Effector CD4-positive, alpha-beta T cell (primary cell): ENCODE results near the gene DFFA.
"Not testable (repeated sequence)": the region's sequence is repeated elsewhere in the genome, so short reads cannot be mapped to it uniquely, and the experiment has no call there.

ENCODE experiments used
- DNase-seq: peaks from one replicate; pipeline ENCODE4 v3.0.0-alpha.2; 2020
- total RNA-seq: gene quantifications from one replicate; lab custom pipeline; 2026; lab: John Stamatoyannopoulos, UW

Gene DFFA
- total RNA-seq = 53.7 reads per million, percentile 70 among the genes with 10 or more reads in this experiment

DNA sequence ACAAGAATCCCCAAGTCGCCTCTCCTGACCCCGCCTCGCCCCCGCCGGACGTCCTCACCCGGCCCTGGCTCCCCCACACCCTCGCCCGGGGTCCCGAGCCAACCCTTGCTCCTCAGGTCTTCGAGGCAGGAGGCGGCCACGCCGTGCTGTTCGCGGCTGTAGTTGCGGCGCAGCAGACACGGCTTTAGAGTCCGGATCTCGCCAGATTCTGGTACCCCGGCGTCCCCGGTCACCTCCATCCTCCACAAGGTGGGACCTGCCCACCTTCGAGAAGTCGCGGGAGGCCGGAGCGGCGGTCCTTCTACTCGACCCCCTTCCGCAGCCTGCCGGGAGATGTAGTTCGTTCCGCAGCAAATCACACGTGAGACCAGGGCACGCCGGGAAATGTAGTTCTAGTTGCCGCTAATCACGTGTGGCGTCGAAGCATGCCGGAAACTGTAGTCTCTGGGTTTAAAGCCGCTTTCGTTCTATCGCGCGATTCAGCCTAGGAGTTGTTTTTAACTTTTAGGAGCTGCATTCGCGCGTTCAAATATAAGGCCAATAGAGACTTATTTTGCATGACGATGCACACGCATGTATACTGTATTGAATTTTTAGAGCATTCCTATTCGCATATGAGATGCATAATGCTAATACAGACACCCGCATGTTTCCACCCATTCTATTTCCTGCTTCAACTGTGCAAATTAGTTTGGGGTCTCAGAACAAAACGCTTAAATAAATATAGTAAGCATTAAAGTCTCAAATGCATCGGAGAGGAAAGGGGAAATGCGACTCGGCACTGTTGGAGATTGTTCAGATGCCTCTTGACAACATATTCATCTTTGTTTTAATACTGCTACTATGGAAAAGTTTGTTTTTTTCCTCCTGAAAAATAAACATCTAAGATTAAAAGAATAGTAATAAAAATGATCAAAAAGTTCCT lies at the start of gene DFFA:
Gene DFFA, minus strand, starts transcription at position 310 of the 925 bp plus-strand sequence. Its CDS starts 71 bp downstream, at position 239.
- peak; percentile 92 for DNase-seq

- DNase-seq = no peak
Measured at GRCh38 chr1:10521537-10522157, 49.3 kb upstream of the DFFA start.

- no peak for DNase-seq
Measured at GRCh38 chr1:10520952-10521351, 48.6 kb upstream of the DFFA start.

DNA sequence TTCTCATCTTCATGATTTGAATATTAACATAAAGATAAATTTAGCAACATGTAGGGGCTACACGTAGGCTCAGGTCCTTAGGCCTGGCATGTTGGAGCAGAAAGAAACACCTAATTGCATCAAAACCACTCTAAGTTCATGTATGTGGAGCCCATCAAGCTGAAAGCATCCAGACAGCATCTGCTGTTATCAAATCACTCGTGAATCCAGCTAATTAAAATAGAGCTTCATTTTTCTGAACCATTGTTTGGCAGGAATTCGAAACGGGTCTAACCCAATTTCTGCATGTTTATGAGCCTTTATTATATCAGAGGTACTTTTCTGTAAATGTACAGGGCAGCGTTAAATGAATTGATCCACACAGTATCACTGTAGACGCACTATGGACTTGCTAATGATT lies 48.2 kb upstream of the DFFA start:
- DNase-seq = no peak

DNA sequence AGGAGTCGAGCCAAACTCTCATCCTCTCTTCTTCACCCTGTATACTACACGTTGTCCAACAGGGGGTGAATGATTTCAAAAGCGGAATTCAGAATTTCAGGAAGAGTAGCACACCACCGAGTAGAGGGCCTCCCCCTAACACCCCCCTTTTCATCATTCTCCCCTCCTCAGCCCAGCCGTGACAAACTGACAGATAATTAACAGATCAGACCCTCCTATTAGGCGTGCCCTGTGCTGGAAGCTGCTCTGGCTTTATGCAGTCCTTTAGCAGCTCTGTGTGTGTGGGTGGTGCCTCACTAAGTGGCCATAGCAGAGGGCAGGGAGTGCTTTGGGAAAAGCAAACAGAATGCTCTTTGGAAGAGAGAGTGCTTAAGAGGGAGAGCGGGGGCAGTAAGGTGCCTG lies 46.7 kb upstream of the DFFA start:
- no peak for DNase-seq

- DNase-seq = no peak
Measured at GRCh38 chr1:10517677-10517982, 45.3 kb upstream of the DFFA start.

DNA sequence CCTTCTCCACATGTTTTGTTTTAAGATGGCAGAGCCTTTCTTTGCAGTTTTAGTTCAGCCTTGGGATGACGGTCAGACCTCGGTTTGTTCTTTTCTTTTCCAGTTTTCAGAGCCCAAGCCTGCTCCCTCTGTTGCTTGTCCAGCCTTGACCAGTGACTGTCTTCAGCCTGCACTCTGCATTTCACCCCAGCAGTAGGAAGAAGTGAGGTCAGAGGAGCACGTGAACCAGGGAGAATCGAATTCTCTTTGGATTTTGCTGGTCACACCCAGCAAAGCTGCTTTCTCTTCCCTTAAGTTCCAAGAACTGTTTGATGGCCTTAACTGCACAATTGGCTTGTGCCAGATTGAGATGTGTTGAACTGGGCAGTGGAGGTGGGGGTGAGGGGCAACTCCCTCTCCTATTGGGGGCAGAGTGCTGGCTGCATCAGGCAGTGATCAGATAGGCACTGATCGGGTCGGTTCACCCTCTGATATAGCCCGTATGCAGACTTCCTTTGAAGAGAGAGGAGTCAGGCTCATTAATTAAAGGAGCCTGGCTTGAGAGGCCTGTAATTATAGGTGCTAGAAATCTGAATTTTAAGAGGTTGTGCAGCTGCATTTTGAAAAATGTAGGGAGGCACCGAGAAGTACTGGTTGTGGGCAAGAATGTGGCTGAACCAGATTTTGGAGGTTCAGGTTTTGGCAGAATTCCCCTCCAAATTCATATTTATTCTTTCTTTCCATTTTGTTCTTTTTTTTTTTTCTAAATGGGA lies 44.8 kb upstream of the DFFA start:
- DNase-seq = no peak

GRCh38 chr1:10515976-10516750 lies 43.8 kb upstream of the DFFA start:
- DNase-seq = no peak

DNA sequence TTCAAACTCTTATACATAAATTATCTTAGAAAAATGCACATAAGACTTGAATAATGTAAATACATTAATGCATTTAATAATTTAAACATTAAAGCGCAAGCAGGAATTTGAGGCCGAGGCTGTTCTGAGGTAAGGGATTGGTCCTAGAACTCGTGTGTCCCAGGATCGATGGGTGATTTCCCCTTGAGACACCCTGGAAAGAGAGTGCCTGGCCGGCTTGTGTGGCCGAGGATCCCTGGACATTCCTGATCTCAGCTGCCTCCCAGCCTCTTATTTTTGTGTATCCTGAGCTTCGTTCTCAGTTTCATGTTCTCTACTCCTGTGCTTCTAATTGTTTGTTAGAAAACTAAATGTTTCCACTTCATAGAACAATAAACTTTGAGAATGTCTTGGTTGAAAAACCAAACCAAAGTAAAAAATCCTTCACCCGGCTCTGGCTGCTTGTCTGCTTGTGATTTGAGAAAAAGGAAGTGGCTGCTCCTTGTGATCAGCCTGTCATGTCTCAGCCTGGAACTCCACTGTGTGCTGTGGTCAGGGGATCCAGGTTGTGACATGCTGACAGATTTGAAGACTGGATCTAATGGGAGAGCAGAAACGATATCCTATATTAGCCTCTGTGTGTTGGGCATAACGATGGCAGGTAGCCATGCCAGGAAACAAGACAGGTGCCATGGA lies 43.1 kb upstream of the DFFA start:
- no peak for DNase-seq

DNA sequence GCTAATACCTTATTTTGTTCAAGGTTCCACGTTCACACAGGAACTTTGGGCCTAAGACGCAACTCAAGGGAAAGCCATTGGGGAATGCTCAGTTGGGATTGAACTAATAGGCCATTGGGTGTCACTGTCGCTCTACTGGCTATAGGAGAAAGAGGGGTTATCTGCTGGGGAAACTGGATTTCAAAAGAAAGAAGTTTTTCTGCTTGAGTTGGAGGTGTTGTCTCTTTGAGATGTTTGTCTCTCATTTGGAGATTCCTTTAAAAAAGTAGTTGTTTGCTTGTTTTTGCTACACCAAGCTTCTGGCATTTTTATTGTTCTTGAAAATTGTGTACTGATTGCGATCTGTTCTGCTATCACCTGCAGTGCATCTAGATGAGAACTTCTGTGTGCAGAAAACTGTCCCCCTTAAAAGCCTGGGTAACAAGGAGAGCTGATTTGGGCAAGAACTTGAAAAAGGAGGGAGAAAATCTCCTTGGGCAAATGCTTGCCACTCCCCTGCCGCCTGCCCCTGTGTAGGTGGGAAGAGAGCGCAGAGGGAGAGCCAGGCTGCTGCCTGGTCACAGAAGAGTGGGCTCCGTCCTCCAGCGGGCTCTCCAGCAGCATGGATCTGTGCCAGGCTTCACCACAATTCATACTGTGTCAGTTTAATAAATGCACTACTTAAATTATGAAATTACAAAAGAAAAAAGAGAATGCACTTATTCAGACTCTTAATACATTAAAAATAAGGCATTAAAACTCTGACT lies 42.3 kb upstream of the DFFA start:
- no peak for DNase-seq

DNA sequence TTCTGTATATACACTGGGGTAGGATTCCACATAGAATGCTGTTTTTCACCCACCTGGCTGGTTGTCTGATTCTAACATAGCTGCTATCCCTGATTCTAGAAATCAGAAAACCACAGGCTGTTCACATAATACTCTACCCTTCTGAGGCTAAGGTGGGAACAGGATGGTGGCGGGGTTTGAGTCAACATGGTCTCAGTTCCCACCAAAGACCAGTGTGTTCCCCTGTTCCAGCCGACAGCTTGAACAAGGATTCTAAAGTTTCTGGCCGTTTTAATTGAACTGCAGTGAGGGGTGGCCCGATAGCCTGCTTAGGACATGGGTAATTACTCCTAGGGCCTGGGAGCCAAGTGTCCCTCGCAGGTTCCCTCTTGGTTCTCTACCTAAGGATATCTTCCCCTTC lies 40.9 kb upstream of the DFFA start:
- no peak for DNase-seq

- no peak for DNase-seq
Measured at GRCh38 chr1:10511494-10511885, 39.2 kb upstream of the DFFA start.

GRCh38 chr1:10510520-10511493 lies 38.5 kb upstream of the DFFA start:
- DNase-seq = peak; percentile 69

GRCh38 chr1:10509809-10510509 lies 37.6 kb upstream of the DFFA start:
- DNase-seq = no peak

DNA sequence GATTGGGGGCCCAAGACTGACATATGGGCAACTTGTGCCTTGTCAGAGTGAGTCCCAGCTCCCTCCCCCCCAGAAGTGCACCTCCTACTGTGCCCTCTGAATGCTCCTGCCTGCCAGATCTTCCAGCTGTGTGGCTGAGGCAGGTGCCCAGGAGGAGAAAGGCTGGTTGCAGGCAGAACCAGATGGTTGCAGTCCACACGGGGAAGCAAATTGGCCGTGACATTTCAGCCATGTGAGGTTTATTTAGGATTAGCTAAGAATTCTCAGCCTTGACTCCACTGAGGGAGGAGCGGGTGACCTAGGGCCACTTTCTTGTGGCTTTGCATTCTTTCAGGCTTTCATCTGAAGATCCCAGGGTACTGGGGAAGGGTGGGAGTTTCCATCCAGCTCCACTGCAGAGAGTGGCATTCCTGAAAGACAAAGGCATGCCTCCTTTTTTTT lies 36.2 kb upstream of the DFFA start:
- DNase-seq = no peak

- DNase-seq = peak; percentile 28
Measured at GRCh38 chr1:10507111-10507879, 35.0 kb upstream of the DFFA start.

DNA sequence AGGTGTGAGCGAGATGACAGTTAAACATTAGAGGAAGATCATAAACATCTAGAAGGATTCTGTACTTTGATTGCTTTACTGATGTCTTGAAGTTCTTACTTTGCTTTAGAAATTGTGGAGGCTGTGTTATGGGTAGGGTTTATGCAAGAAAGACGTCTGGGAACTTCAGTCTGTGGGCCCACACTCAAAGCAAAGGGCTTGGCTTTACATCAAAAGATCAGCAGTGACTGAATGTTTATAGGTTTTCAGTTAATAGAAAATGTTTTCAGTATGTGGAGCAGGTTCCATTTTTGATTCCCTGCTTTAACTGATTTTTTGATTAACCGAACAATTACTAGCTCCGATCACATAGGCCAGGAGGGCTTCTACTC lies 34.3 kb upstream of the DFFA start:
- no peak for DNase-seq

DNA sequence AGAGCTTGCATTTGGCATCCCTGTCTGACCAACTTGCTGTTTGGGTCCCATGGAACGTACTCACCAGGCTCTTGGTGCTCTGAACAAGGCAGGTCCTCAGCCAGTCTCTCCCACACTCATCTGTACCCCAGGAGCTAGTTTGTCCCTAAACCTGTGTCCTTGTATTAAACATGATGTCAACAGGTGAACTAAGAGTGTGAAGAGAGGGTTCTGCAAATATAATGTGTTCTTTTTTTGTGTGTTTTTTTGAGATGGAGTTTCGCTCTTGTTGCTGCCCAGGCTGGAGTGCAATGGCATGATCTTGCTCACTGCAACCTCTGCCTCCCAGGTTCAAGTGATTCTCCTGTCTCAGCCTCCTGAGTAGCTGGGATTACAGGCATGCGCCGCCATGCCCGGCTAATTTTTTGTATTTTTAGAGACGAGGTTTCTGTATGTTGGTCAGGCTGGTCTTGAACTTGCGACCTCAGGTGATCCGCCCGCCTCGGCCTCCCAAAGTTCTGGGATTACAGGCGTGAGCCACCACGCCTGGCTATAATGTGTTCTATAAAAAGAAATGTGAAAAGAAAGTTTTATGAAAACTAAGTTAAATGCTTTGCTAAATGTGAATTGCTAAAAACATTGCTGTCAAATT lies 33.8 kb upstream of the DFFA start:
- not testable (repeated sequence) for DNase-seq
